Measurements from ENCODE around the gene SMPD3. TPM values are rescaled to one million over a fixed set of nuclear protein-coding genes. Genes with fewer than 3 reads are reported as not detected.

Gene SMPD3
- total RNA-seq, 3 donors from 2014 or later: under 0.01 to 15.4 (median 2.9) TPM

DNA sequence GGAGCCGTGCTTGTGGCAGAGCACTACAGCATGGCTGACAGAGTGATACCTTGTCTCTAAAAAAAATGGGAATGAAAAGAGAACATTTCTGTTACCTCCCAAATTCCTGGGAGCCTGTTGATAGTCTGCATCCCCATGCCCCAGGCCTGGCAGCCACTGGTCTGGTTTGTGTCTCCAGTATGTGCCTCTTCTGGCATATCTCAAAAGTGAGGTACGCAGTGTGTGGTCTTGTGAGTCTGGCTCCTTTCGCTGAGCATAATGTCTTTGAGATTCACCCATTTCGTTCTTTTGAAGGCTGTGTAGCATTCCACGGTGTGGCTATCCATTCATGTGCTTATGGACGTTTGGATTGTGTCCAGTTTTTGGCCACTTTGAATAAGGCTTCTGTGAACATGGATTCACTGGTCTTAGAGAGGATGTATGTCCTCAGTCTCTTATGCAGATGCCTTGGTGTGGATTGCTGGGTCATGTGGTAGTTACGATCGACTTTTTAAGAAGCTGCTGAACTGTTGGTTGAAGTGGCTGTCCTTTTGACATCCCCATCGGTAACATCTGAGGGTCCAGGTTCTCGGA lies 98.4 kb downstream of the SMPD3 start:
- Histone ChIP-seq H3K4me1 (no peaks in the 10 kb centered on the region), H3K27ac (no peak overlapping the region), H3K9me3 (no peaks in the 10 kb centered on the region), H3K4me3 (no peak overlapping the region), H3K27me3 (no peaks in the 10 kb centered on the region), H3K36me3 (peaks cover 7% of the 10 kb centered on the region)
- TF ChIP-seq POLR2A (IDR thresholded peaks at IDR 0.05) (no peak), POLR2AphosphoS5 (IDR thresholded peaks at IDR 0.05) (no peak)
- TF ChIP-seq, protein P1, sequence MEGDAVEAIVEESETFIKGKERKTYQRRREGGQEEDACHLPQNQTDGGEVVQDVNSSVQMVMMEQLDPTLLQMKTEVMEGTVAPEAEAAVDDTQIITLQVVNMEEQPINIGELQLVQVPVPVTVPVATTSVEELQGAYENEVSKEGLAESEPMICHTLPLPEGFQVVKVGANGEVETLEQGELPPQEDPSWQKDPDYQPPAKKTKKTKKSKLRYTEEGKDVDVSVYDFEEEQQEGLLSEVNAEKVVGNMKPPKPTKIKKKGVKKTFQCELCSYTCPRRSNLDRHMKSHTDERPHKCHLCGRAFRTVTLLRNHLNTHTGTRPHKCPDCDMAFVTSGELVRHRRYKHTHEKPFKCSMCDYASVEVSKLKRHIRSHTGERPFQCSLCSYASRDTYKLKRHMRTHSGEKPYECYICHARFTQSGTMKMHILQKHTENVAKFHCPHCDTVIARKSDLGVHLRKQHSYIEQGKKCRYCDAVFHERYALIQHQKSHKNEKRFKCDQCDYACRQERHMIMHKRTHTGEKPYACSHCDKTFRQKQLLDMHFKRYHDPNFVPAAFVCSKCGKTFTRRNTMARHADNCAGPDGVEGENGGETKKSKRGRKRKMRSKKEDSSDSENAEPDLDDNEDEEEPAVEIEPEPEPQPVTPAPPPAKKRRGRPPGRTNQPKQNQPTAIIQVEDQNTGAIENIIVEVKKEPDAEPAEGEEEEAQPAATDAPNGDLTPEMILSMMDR (IDR thresholded peaks at IDR 0.05): no peak
- DNase-seq (ENCODE audit: low spot score in 2 of 2): no peak
- intact Hi-C loops (cut with DNase I; ENCODE audit: low total_unique reads): no loop called here

- DNase-seq (ENCODE audit: low spot score in 2 of 2): no peak
- Histone ChIP-seq H3K27me3 (no peaks in the 10 kb centered on the region), H3K9me3 (no peaks in the 10 kb centered on the region), H3K36me3 (peaks cover 7% of the 10 kb centered on the region), H3K27ac (no peak overlapping the region), H3K4me1 (no peaks in the 10 kb centered on the region), H3K4me3 (no peak overlapping the region)
- TF ChIP-seq POLR2AphosphoS5 (IDR thresholded peaks at IDR 0.05) (no peak), POLR2A (IDR thresholded peaks at IDR 0.05) (no peak)
- TF ChIP-seq, protein P1 (IDR thresholded peaks at IDR 0.05): no peak
- intact Hi-C loops (cut with DNase I; ENCODE audit: low total_unique reads): no loop called here
These were observed 99.5 kb downstream of the SMPD3 start for GRCh38 chr16:68348639-68349445.

DNA sequence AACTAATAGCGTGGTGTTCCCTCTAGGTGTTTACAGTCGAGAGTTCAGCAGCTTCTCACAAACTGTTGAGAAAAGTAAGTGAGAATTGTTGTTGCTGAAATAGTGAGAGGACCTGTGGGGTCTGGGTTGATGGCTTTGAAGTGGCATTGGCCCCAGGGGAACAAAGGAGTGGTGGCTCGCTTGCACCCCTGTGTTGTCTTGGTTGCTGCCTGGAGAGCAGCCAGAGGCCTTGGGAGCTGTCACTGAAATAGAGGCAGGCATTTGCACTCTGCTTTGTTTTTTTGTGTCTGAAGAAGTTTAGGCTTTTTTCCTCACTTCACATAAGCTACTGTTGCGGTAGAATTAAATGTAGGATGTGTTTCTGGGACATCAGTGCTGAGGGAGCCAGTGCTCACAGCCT lies 100.7 kb downstream of the SMPD3 start:
- Histone ChIP-seq H3K27me3 (no peaks in the 10 kb centered on the region), H3K4me1 (no peaks in the 10 kb centered on the region), H3K4me3 (no peak overlapping the region), H3K36me3 (peaks cover 7% of the 10 kb centered on the region), H3K9me3 (no peaks in the 10 kb centered on the region), H3K27ac (no peak overlapping the region)
- intact Hi-C loops (cut with DNase I; ENCODE audit: low total_unique reads): no loop called here
- TF ChIP-seq POLR2A (IDR thresholded peaks at IDR 0.05): no peak
- TF ChIP-seq, protein P1 (IDR thresholded peaks at IDR 0.05): no peak
- no peak for TF ChIP-seq POLR2AphosphoS5 (IDR thresholded peaks at IDR 0.05)
- DNase-seq (ENCODE audit: low spot score in 2 of 2): no peak

DNA sequence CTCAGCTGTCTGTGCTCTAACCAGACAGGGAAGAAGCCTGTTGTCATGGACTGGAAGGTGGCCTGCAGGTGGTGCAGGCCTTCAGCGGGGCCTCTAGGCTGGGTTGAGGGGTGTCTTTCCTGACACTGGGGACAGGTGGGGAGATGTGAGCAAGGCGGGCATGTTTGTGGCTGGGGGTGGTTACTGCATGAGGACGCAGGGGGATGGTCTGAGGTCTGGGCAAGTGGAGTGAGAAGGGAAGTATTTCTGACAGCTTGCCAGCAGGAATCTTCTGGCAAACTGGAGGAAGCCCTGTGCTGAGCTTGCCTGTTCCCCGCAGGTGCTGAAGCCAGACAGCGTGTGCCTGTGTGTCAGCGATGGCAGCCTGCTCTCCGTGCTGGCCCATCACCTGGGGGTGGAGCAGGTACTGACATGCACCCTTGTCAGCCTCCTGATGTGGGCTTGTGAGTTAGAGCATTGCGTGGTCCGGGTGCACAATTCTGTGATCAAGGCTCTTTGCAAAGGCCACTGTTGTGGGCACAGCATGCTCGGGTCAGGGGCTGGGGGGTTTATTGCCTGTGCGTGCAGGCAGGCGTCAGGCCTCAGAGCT lies 101.3 kb downstream of the SMPD3 start:
- H3K27me3 ChIP-seq: no peaks in the 10 kb centered on the region
- H3K27ac ChIP-seq: no peak overlapping the region
- peaks cover 7% of the 10 kb centered on the region for H3K36me3 ChIP-seq
- no peak for DNase-seq (ENCODE audit: low spot score in 2 of 2)
- H3K4me1 ChIP-seq: no peaks in the 10 kb centered on the region
- intact Hi-C loops (cut with DNase I; ENCODE audit: low total_unique reads): no loop called here
- H3K9me3 ChIP-seq: no peaks in the 10 kb centered on the region
- no peak overlapping the region for H3K4me3 ChIP-seq
- TF ChIP-seq POLR2A (IDR thresholded peaks at IDR 0.05) (no peak), POLR2AphosphoS5 (IDR thresholded peaks at IDR 0.05) (no peak)
- TF ChIP-seq, protein P1 (IDR thresholded peaks at IDR 0.05): no peak
